ENCODE results near the gene DBN1.
A peak's percentile ranks its signal among the peaks of the same experiment; 100 is the strongest.

The DBN1 gene

GRCh38 chr5:177505075-177505474, 31.6 kb upstream of the DBN1 start:
- TF ChIP-seq CTCF (IDR thresholded peaks at IDR 0.05; ENCODE audit: insufficient read depth, low read depth, low read length, missing control alignments): no peak
- no peak for DNase-seq (ENCODE audit: low read depth)
- no peak overlapping the region for H3K4me3 ChIP-seq (ENCODE audit: low read depth, low read length)

- TF ChIP-seq CTCF (IDR thresholded peaks at IDR 0.05; ENCODE audit: insufficient read depth, low read depth, low read length, missing control alignments): no peak
- no peak for DNase-seq (ENCODE audit: low read depth)
- no peak overlapping the region for H3K4me3 ChIP-seq (ENCODE audit: low read depth, low read length)
Measured at GRCh38 chr5:177504086-177505056, 30.9 kb upstream of the DBN1 start.

GRCh38 chr5:177503351-177504085, 30.1 kb upstream of the DBN1 start:
- no peak for DNase-seq (ENCODE audit: low read depth)
- no peak overlapping the region for H3K4me3 ChIP-seq (ENCODE audit: low read depth, low read length)
- TF ChIP-seq CTCF (IDR thresholded peaks at IDR 0.05; ENCODE audit: insufficient read depth, low read depth, low read length, missing control alignments): no peak

- H3K4me3 ChIP-seq (ENCODE audit: low read depth, low read length): no peak overlapping the region
- no peak for TF ChIP-seq CTCF (IDR thresholded peaks at IDR 0.05; ENCODE audit: insufficient read depth, low read depth, low read length, missing control alignments)
- no peak for DNase-seq (ENCODE audit: low read depth)
Measured at GRCh38 chr5:177502886-177503285, 29.5 kb upstream of the DBN1 start.

GRCh38 chr5:177501874-177502678, 28.6 kb upstream of the DBN1 start:
- H3K4me3 ChIP-seq (ENCODE audit: low read depth, low read length): peak overlapping the region; percentile 2; the same call in 1 of the 2 replicates
- TF ChIP-seq CTCF (IDR thresholded peaks at IDR 0.05; ENCODE audit: insufficient read depth, low read depth, low read length, missing control alignments): no peak
- peak; percentile 70 for DNase-seq (ENCODE audit: low read depth)

GRCh38 chr5:177500685-177501522, 27.5 kb upstream of the DBN1 start:
- TF ChIP-seq CTCF (IDR thresholded peaks at IDR 0.05; ENCODE audit: insufficient read depth, low read depth, low read length, missing control alignments): peak; percentile 96
- peak; percentile 86 for DNase-seq (ENCODE audit: low read depth)
- H3K4me3 ChIP-seq (ENCODE audit: low read depth, low read length): no peak overlapping the region
